Dermis lymphatic vessel endothelial cell (primary cell): Measurements from ENCODE around the gene CST11. TPM values are rescaled to one million over a fixed set of nuclear protein-coding genes. Genes with fewer than 3 reads are reported as not detected.

Experiments
- total RNA-seq: library from RNA; depleted of rRNA; stranded (reverse); fragments of >200 nt; gene quantifications from 2 replicates; pipeline ENCODE4 v1.2.1, GENCODE V29; 2014

The CST11 gene, protein sequence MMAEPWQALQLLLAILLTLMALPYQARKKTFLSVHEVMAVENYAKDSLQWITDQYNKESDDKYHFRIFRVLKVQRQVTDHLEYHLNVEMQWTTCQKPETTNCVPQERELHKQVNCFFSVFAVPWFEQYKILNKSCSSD
- not detected in 2 replicates for total RNA-seq

DNA sequence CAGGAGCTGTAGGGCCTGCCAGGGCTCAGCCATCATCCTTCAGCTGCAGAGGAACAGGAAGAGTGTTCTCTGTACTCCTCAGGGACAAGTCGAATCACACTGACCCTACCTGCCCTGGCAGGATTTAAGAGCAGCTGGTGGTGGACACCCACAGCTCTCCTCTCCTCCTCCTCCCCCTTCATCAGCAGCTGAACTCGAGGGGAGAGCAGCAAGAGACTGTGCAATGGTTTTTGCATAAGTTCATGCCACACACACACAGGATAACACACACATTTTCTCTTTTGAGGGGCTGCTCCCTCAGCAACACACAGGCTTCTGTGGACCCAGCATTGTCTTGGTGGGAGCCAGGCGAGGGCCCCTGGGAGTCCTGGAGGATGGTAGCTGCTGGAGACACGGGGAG, at the start of gene CST11:
CST11 (minus strand) TSS at position 101 of the 400 bp plus-strand sequence; CDS start at position 36, 65 bp downstream.

DNA sequence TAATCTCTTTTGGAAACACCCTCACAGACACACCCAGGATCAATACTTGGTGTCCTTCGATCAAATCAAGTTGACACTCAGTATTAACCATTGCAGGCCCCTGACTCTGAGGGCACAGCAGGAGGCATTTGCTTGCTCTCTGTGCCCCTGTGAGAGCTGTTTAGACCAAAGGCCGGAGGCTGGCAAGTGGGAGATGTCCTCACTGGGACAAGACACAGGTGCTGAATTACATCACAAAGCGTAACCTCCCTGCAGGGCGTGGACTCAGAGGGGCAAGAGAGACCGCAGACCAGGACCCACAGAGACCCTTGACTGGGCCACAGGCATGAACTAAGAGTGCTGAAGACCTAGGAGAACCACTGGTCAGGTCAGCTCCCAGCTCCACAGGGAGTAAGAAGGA, 38.1 kb upstream of the CST11 start, which contains the start of gene CST8:
CST8 (plus strand) TSS at position 301 of the 400 bp plus-strand sequence. CDS start 551 bp downstream, outside the sequence.

DNA sequence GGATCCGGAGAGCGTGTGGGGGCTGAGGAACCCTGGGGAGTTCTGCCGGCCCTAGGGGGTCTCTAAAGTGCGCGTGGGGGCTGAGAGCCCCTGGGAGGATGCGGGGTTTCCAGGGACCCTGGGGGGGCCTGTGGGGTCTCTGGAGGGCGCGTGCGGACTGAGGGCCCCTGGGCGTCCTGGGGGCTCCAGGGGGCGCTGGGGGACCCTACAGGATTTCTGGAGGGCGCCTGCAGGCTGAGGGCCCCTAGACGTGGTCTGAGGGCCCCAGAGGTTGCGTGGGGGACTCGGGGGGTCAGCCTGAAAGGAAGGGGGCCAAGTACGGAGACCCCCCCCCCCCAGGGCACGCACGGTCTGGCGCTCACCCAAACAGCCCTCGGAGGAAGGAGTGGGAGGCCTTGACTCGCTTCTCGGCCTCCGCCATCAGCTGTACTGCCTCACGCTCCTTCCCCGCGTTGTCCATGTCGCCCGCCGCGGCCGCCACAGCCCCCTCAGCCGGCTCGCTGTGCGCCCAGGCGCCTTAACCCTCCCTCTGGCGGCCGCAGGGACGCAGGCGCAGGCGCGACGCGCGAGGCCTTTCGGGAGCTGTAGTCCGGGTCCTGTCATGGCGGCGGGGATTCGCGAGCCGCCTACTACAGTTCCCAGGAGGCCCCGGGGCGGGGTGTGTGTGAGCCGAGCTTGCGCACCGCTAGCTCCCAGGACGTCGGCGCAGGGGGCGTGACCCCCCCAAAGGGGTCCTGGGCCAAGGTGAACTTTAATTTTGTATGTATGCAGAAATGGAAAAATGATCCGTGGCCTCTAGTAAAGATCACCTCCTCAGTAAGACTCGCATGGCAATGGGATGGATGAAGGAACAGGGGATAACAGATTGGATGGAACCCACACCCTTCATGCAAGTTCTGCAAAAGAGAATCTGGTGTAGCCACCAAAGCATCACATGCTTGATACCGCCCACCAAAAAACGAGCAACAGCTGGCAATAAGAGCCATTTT, 31.4 kb downstream of the CST11 start, which contains the start of gene NAPB:
NAPB (minus strand) TSS at position 546 of the 989 bp plus-strand sequence; CDS start at position 460, 86 bp downstream.

Other genes with a start within 250 kb of the CST11 start
- gene NXT1, start 102.1 kb downstream of the CST11 start, total RNA-seq = 21.6 and 24.6 TPM in 2 replicates
- gene GZF1, start 90.7 kb downstream of the CST11 start, total RNA-seq = 17.0 and 20.0 TPM in 2 replicates
- gene NAPB, start 31.4 kb downstream of the CST11 start, total RNA-seq = 5.9 and 6.4 TPM in 2 replicates
- not detected in 2 replicates for gene CSTL1, start 13.2 kb downstream of the CST11 start, total RNA-seq
- not detected in 2 replicates for gene CST8, start 38.2 kb upstream of the CST11 start, total RNA-seq
- gene CST9L, start 115.6 kb upstream of the CST11 start, total RNA-seq = not detected in 2 replicates
- not detected in 2 replicates for gene CST9, start 153.0 kb upstream of the CST11 start, total RNA-seq
- gene CST3, start 185.1 kb upstream of the CST11 start, total RNA-seq = 132 and 141 TPM in 2 replicates
- not detected in 2 replicates for gene CST4, start 236.2 kb upstream of the CST11 start, total RNA-seq